ENCODE data around the gene SMAD5. TPM values are rescaled to one million over a fixed set of nuclear protein-coding genes. Genes with fewer than 3 reads are reported as not detected.

The SMAD5 gene
- total RNA-seq, 1 experiment from 2014 or later: 64.3 TPM

DNA sequence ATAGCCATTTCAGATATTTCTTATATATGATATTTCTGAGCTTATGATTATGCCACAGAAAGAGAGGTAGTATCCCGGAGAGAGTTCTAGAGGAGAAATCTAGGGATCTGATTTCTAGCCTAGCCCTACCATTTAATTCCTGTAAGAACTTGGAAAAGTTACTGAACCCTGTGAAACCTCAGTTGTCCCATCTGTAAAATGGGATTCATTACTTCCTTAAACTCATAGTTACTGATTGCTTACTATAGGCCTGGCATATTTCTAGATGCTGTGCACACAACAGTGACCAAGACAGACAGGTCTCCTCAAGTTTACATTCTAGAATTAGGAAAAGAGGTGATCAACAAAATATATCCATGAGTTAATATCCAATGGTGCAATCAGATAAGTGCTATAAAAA lies 30.8 kb upstream of the SMAD5 start:
- Histone ChIP-seq H3K9me3 (ENCODE audit: control insufficient read depth in 1 of 2, insufficient read depth in 1 of 2, low read depth in 1 of 2, low read length in 2 of 2) (no peaks in the 10 kb centered on the region), H3K27me3 (ENCODE audit: insufficient read depth, low read length) (peaks cover 7% of the 10 kb centered on the region; the same call in 1 of the 2 replicates), H2AFZ (ENCODE audit: low read depth, low read length, poor library complexity, severe bottlenecking) (no peak overlapping the region), H3K36me3 (ENCODE audit: control insufficient read depth in 1 of 2, insufficient read depth in 2 of 2, low read length in 2 of 2) (no peaks in the 10 kb centered on the region), H3K9ac (ENCODE audit: low read length) (no peak overlapping the region), H3K27ac (ENCODE audit: low read depth, low read length) (no peak overlapping the region), H3K4me2 (ENCODE audit: low read length) (no peak overlapping the region), H3K9me2 (ENCODE audit: insufficient read depth) (no peaks in the 10 kb centered on the region), H3K4me3 (replicated peaks in 1 of 2; ENCODE audit: low read depth in 1 of 2, low read length in 2 of 2) (no peak overlapping the region), H3K4me1 (ENCODE audit: control insufficient read depth in 1 of 2, insufficient read depth in 2 of 2, low read length in 2 of 2) (no peaks in the 10 kb centered on the region), H3K79me2 (ENCODE audit: insufficient read depth, low read length) (no peaks in the 10 kb centered on the region), H4K20me1 (ENCODE audit: insufficient read depth) (no peaks in the 10 kb centered on the region)
- TF ChIP-seq, protein P1, sequence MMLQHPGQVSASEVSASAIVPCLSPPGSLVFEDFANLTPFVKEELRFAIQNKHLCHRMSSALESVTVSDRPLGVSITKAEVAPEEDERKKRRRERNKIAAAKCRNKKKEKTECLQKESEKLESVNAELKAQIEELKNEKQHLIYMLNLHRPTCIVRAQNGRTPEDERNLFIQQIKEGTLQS (IDR thresholded peaks at IDR 0.05): no peak
- ChIA-PET CTCF (no interaction called here), POLR2A (no interaction called here), RAD21 (ENCODE audit: low non-redundant PET in 1 of 2, low total read pairs in 2 of 2, uncharacterized antibody in 2 of 2, unreplicated experiment in 2 of 2) (no interaction called here)
- ATAC-seq (no peak), DNase-seq (ENCODE audit: low read depth, low spot score) (no peak)
- no TSS peak for BruUV-seq (replicated peaks)
- intact Hi-C loops (cut with micrococcal nuclease): no loop called here

DNA sequence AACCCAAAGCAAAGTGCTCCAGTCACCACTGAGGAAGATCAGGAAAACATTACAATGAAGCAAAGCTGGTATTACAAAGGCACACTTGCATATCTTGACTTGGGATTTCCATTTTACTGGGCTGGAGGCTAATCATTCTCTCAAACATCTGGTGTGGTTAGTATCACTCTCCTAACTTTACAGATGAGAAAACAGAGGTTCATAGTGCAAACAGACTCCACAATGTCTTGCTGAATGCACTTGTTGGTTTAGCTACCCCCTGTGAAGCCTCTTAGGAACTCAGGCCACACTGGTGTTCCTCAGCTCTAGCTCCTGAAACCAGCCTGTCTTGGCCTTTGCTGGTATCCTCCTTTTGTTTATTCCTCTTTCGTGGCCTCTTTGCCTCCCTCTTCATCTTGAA lies 29.5 kb upstream of the SMAD5 start:
- H3K79me2 ChIP-seq (ENCODE audit: insufficient read depth, low read length): no peaks in the 10 kb centered on the region
- H2AFZ ChIP-seq (ENCODE audit: low read depth, low read length, poor library complexity, severe bottlenecking): no peak overlapping the region
- no peaks in the 10 kb centered on the region for H3K36me3 ChIP-seq (ENCODE audit: control insufficient read depth in 1 of 2, insufficient read depth in 2 of 2, low read length in 2 of 2)
- POLR2A ChIA-PET: no interaction called here
- intact Hi-C loops (cut with micrococcal nuclease): no loop called here
- CTCF ChIA-PET: no interaction called here
- ATAC-seq (no peak), DNase-seq (ENCODE audit: low read depth, low spot score) (no peak)
- H3K4me3 ChIP-seq (replicated peaks in 1 of 2; ENCODE audit: low read depth in 1 of 2, low read length in 2 of 2): no peak overlapping the region
- H3K9me3 ChIP-seq (ENCODE audit: control insufficient read depth in 1 of 2, insufficient read depth in 1 of 2, low read depth in 1 of 2, low read length in 2 of 2): no peaks in the 10 kb centered on the region
- no peaks in the 10 kb centered on the region for H3K9me2 ChIP-seq (ENCODE audit: insufficient read depth)
- H3K9ac ChIP-seq (ENCODE audit: low read length): no peak overlapping the region
- H4K20me1 ChIP-seq (ENCODE audit: insufficient read depth): no peaks in the 10 kb centered on the region
- no peak overlapping the region for H3K4me2 ChIP-seq (ENCODE audit: low read length)
- H3K27me3 ChIP-seq (ENCODE audit: insufficient read depth, low read length): peaks cover 7% of the 10 kb centered on the region; the same call in 1 of the 2 replicates
- BruUV-seq (replicated peaks): no TSS peak
- H3K4me1 ChIP-seq (ENCODE audit: control insufficient read depth in 1 of 2, insufficient read depth in 2 of 2, low read length in 2 of 2): no peaks in the 10 kb centered on the region
- TF ChIP-seq SIN3A (IDR thresholded peaks at IDR 0.05; ENCODE audit: low read depth): no peak
- TF ChIP-seq EZH2 (IDR thresholded peaks at IDR 0.05): no peak
- TF ChIP-seq FOSL1 (IDR thresholded peaks at IDR 0.05; ENCODE audit: low read depth): no peak
- TF ChIP-seq SRF (IDR thresholded peaks at IDR 0.05; ENCODE audit: low read depth): no peak
- TF ChIP-seq TCF7L2 (IDR thresholded peaks at IDR 0.05; ENCODE audit: borderline replicate concordance, extremely low read depth, insufficient read depth, insufficient read length): no peak
- TF ChIP-seq ZNF274 (IDR thresholded peaks at IDR 0.05; ENCODE audit: low read depth, low read length): no peak
- no peak for TF ChIP-seq EGR1 (IDR thresholded peaks at IDR 0.05; ENCODE audit: low read depth)
- TF ChIP-seq EZH2phosphoT487 (IDR thresholded peaks at IDR 0.05; ENCODE audit: borderline replicate concordance): no peak
- TF ChIP-seq ELF1 (IDR thresholded peaks at IDR 0.05; ENCODE audit: borderline replicate concordance, low read depth): no peak
- TF ChIP-seq CEBPB (IDR thresholded peaks at IDR 0.05; ENCODE audit: low read depth): no peak
- no peak for TF ChIP-seq POLR2AphosphoS5 (IDR thresholded peaks at IDR 0.05; ENCODE audit: low read depth, low read length)
- TF ChIP-seq RAD21 (IDR thresholded peaks at IDR 0.05; ENCODE audit: low read depth): no peak
- no peak for TF ChIP-seq CBX3 (IDR thresholded peaks at IDR 0.05; ENCODE audit: low read depth)
- TF ChIP-seq, protein P1 (IDR thresholded peaks at IDR 0.05): no peak
- TF ChIP-seq, protein P2, sequence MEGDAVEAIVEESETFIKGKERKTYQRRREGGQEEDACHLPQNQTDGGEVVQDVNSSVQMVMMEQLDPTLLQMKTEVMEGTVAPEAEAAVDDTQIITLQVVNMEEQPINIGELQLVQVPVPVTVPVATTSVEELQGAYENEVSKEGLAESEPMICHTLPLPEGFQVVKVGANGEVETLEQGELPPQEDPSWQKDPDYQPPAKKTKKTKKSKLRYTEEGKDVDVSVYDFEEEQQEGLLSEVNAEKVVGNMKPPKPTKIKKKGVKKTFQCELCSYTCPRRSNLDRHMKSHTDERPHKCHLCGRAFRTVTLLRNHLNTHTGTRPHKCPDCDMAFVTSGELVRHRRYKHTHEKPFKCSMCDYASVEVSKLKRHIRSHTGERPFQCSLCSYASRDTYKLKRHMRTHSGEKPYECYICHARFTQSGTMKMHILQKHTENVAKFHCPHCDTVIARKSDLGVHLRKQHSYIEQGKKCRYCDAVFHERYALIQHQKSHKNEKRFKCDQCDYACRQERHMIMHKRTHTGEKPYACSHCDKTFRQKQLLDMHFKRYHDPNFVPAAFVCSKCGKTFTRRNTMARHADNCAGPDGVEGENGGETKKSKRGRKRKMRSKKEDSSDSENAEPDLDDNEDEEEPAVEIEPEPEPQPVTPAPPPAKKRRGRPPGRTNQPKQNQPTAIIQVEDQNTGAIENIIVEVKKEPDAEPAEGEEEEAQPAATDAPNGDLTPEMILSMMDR (IDR thresholded peaks at IDR 0.05 in 2 of 3, conservative IDR thresholded peaks at IDR 0.05 in 1 of 3; ENCODE audit: borderline replicate concordance in 1 of 3, insufficient read depth in 1 of 3, low read depth in 2 of 3, low read length in 2 of 3): no peak
- no peak for TF ChIP-seq JUND (IDR thresholded peaks at IDR 0.05)
- no peak for TF ChIP-seq ZFX (IDR thresholded peaks at IDR 0.05)
- TF ChIP-seq, protein P3, sequence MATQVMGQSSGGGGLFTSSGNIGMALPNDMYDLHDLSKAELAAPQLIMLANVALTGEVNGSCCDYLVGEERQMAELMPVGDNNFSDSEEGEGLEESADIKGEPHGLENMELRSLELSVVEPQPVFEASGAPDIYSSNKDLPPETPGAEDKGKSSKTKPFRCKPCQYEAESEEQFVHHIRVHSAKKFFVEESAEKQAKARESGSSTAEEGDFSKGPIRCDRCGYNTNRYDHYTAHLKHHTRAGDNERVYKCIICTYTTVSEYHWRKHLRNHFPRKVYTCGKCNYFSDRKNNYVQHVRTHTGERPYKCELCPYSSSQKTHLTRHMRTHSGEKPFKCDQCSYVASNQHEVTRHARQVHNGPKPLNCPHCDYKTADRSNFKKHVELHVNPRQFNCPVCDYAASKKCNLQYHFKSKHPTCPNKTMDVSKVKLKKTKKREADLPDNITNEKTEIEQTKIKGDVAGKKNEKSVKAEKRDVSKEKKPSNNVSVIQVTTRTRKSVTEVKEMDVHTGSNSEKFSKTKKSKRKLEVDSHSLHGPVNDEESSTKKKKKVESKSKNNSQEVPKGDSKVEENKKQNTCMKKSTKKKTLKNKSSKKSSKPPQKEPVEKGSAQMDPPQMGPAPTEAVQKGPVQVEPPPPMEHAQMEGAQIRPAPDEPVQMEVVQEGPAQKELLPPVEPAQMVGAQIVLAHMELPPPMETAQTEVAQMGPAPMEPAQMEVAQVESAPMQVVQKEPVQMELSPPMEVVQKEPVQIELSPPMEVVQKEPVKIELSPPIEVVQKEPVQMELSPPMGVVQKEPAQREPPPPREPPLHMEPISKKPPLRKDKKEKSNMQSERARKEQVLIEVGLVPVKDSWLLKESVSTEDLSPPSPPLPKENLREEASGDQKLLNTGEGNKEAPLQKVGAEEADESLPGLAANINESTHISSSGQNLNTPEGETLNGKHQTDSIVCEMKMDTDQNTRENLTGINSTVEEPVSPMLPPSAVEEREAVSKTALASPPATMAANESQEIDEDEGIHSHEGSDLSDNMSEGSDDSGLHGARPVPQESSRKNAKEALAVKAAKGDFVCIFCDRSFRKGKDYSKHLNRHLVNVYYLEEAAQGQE (IDR thresholded peaks at IDR 0.05; ENCODE audit: low read depth): no peak
- no peak overlapping the region for H3K27ac ChIP-seq (ENCODE audit: low read depth, low read length)
- RAD21 ChIA-PET (ENCODE audit: low non-redundant PET in 1 of 2, low total read pairs in 2 of 2, uncharacterized antibody in 2 of 2, unreplicated experiment in 2 of 2): no interaction called here
